ENCODE measurements around the gene SHC4. TPM values are rescaled to one million over a fixed set of nuclear protein-coding genes. Genes with fewer than 3 reads are reported as not detected.

SHC4 gene
- total and polyA plus RNA-seq, 2 of the 8 experiments (the other 6 are each of a cell fraction or from before 2014, with no cell fraction given): 0.15 to 0.30 TPM

- TF ChIP-seq SIRT6 (IDR thresholded peaks at IDR 0.05; ENCODE audit: low read length): no peak
- TF ChIP-seq SIN3A (conservative IDR thresholded peaks at IDR 0.05 in 1 of 2, IDR thresholded peaks at IDR 0.05 in 1 of 2; ENCODE audit: low read depth in 1 of 2, low read length in 2 of 2): no peak
- no peak for TF ChIP-seq KDM1A (IDR thresholded peaks at IDR 0.05; ENCODE audit: borderline replicate concordance, low read length)
- TF ChIP-seq TAF1 (IDR thresholded peaks at IDR 0.05; ENCODE audit: low read depth, low read length): no peak
- TF ChIP-seq BCL11A (IDR thresholded peaks at IDR 0.05; ENCODE audit: low read depth in 2 of 2, low read length in 2 of 2): no peak
- TF ChIP-seq TEAD4 (IDR thresholded peaks at IDR 0.05; ENCODE audit: low read depth, low read length): no peak
- TF ChIP-seq MAFK (IDR thresholded peaks at IDR 0.05; ENCODE audit: low read depth, low read length): no peak
These were observed 88.3 kb downstream of the SHC4 start (continued) for GRCh38 chr15:48875241-48875960.
